Adrenal gland (tissue), 5 donors: Measurements from ENCODE around the gene DGLUCY.

Experiments
- POLR2A ChIP-seq, 2 donors: fragments of 450-650 bp; IDR thresholded peaks; one replicate each; pipeline ENCODE4 v1.6.1; 2017; ENCODE audit warnings: antibody characterized with exemption in 2 of 2, mild to moderate bottlenecking in 2 of 2, moderate library complexity in 1 of 2
- TF ChIP-seq, protein P1 (sequence below), 6 experiments: fragments of 450-650 bp in 4 of 6; fragments of 200-600 bp in 2 of 6; sonication (generic) in 1 of 6; IDR thresholded peaks; 1 replicate in 5 of 6; 2 replicates in 1 of 6; pipeline versions ENCODE4 v1.5.1 to v1.8.0; 2016 to 2021; ENCODE audit warnings: antibody characterized with exemption in 6 of 6, mild to moderate bottlenecking in 2 of 6, moderate library complexity in 1 of 6
- donor health status: DM: no; HTN: no; CAD: no.

DNA sequence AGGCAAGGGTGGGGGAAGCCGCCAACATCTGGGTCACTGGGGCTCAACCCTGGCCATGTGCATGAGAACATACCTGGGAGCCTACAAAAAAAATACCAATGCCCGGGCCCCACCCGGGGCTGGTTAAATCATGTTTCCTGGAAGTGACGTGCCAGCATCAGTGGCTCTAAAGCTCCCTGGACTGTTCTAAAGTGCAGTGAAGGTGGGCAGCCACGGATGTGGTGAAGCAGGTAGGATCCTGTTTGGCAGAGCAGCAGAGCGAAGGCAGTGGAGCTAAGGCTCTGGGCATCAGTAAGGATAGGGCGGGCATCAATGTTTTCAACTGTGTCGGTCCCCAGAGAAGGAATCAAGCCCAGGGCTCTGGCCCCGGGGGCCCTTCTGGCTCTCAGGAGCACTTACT, 131.2 kb downstream of the DGLUCY start:
- TF ChIP-seq, protein P1, sequence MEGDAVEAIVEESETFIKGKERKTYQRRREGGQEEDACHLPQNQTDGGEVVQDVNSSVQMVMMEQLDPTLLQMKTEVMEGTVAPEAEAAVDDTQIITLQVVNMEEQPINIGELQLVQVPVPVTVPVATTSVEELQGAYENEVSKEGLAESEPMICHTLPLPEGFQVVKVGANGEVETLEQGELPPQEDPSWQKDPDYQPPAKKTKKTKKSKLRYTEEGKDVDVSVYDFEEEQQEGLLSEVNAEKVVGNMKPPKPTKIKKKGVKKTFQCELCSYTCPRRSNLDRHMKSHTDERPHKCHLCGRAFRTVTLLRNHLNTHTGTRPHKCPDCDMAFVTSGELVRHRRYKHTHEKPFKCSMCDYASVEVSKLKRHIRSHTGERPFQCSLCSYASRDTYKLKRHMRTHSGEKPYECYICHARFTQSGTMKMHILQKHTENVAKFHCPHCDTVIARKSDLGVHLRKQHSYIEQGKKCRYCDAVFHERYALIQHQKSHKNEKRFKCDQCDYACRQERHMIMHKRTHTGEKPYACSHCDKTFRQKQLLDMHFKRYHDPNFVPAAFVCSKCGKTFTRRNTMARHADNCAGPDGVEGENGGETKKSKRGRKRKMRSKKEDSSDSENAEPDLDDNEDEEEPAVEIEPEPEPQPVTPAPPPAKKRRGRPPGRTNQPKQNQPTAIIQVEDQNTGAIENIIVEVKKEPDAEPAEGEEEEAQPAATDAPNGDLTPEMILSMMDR (IDR thresholded peaks at IDR 0.05): no peak
- TF ChIP-seq POLR2A (IDR thresholded peaks at IDR 0.05): no peak
